Measurements from ENCODE around the gene CELSR1. TPM values are rescaled to one million over a fixed set of nuclear protein-coding genes. Genes with fewer than 3 reads are reported as not detected.

The CELSR1 gene
- total RNA-seq, 1 experiment from 2014 or later = 14.2 TPM

- ATAC-seq (no peak), DNase-seq (no peak)
- no TSS peak for BruUV-seq (replicated peaks)
- H2AFZ ChIP-seq (ENCODE audit: low read length) = no peak overlapping the region
- H3K4me1 ChIP-seq (ENCODE audit: insufficient read depth, low read length) = peaks cover 16% of the 10 kb centered on the region
- TF ChIP-seq CTCF (conservative IDR thresholded peaks at IDR 0.05; ENCODE audit: low read depth, low read length) = no peak
- no peak for TF ChIP-seq EZH2phosphoT487 (IDR thresholded peaks at IDR 0.05; ENCODE audit: borderline replicate concordance, low read length)
- no peak for TF ChIP-seq EZH2 (IDR thresholded peaks at IDR 0.05; ENCODE audit: low read length, unreplicated experiment)
- H3K36me3 ChIP-seq (ENCODE audit: low read depth, low read length) = no peaks in the 10 kb centered on the region
- H3F3A ChIP-seq (ENCODE audit: low read length, unreplicated experiment) = no peaks in the 10 kb centered on the region
- intact Hi-C loops (cut with micrococcal nuclease) = no loop called here
- CTCF ChIA-PET = no interaction called here
- no peak overlapping the region for H3K4me2 ChIP-seq (ENCODE audit: low read length)
- H4K20me1 ChIP-seq (ENCODE audit: low read length) = no peaks in the 10 kb centered on the region
- no peaks in the 10 kb centered on the region for H3K9me2 ChIP-seq (replicated peaks; ENCODE audit: low read length)
- H3K9me3 ChIP-seq (ENCODE audit: low read length) = no peaks in the 10 kb centered on the region
- H3K27ac ChIP-seq (ENCODE audit: low read length) = no peak overlapping the region
- no peaks in the 10 kb centered on the region for H3K79me2 ChIP-seq (ENCODE audit: low read length)
- H3K4me3 ChIP-seq (ENCODE audit: low read length) = no peak overlapping the region
- no peaks in the 10 kb centered on the region for H3K27me3 ChIP-seq (ENCODE audit: low read length)
- no peak overlapping the region for H3K9ac ChIP-seq (ENCODE audit: low read length)
- POLR2A ChIA-PET (ENCODE audit: unreplicated experiment) = no interaction called here
Measured at GRCh38 chr22:46429325-46429853, 108.0 kb downstream of the CELSR1 start.

GRCh38 chr22:46428602-46429324, 108.7 kb downstream of the CELSR1 start:
- Histone ChIP-seq H3K9me2 (replicated peaks; ENCODE audit: low read length) (no peaks in the 10 kb centered on the region), H3K27me3 (ENCODE audit: low read length) (no peaks in the 10 kb centered on the region), H4K20me1 (ENCODE audit: low read length) (no peaks in the 10 kb centered on the region), H3K4me2 (ENCODE audit: low read length) (no peak overlapping the region), H3K4me3 (ENCODE audit: low read length) (no peak overlapping the region), H3K4me1 (ENCODE audit: insufficient read depth, low read length) (peaks cover 18% of the 10 kb centered on the region), H3K9ac (ENCODE audit: low read length) (no peak overlapping the region), H3K79me2 (ENCODE audit: low read length) (no peaks in the 10 kb centered on the region), H3K27ac (ENCODE audit: low read length) (no peak overlapping the region), H3F3A (ENCODE audit: low read length, unreplicated experiment) (no peaks in the 10 kb centered on the region), H3K36me3 (ENCODE audit: low read depth, low read length) (no peaks in the 10 kb centered on the region), H3K9me3 (ENCODE audit: low read length) (no peaks in the 10 kb centered on the region), H2AFZ (ENCODE audit: low read length) (no peak overlapping the region)
- intact Hi-C loops (cut with micrococcal nuclease) = no loop called here
- POLR2A ChIA-PET (ENCODE audit: unreplicated experiment) = no interaction called here
- DNase-seq (no peak), ATAC-seq (no peak)
- no TSS peak for BruUV-seq (replicated peaks)
- CTCF ChIA-PET = no interaction called here
- TF ChIP-seq CTCF (conservative IDR thresholded peaks at IDR 0.05; ENCODE audit: low read depth, low read length) = no peak
- TF ChIP-seq EZH2 (IDR thresholded peaks at IDR 0.05; ENCODE audit: low read length, unreplicated experiment) = no peak
- no peak for TF ChIP-seq EZH2phosphoT487 (IDR thresholded peaks at IDR 0.05; ENCODE audit: borderline replicate concordance, low read length)

- Histone ChIP-seq H3K27me3 (ENCODE audit: low read length) (no peaks in the 10 kb centered on the region), H3K4me1 (ENCODE audit: insufficient read depth, low read length) (peaks cover 18% of the 10 kb centered on the region), H4K20me1 (ENCODE audit: low read length) (no peaks in the 10 kb centered on the region), H2AFZ (ENCODE audit: low read length) (no peak overlapping the region), H3K9ac (ENCODE audit: low read length) (no peak overlapping the region), H3K27ac (ENCODE audit: low read length) (no peak overlapping the region), H3K9me2 (replicated peaks; ENCODE audit: low read length) (no peaks in the 10 kb centered on the region), H3K79me2 (ENCODE audit: low read length) (no peaks in the 10 kb centered on the region), H3K36me3 (ENCODE audit: low read depth, low read length) (no peaks in the 10 kb centered on the region), H3K4me3 (ENCODE audit: low read length) (no peak overlapping the region), H3F3A (ENCODE audit: low read length, unreplicated experiment) (no peaks in the 10 kb centered on the region), H3K9me3 (ENCODE audit: low read length) (no peaks in the 10 kb centered on the region), H3K4me2 (ENCODE audit: low read length) (no peak overlapping the region)
- TF ChIP-seq CTCF (conservative IDR thresholded peaks at IDR 0.05; ENCODE audit: low read depth, low read length) = no peak
- BruUV-seq (replicated peaks) = no TSS peak
- ChIA-PET POLR2A (ENCODE audit: unreplicated experiment) (no interaction called here), CTCF (no interaction called here)
- intact Hi-C loops (cut with micrococcal nuclease) = no loop called here
- no peak for DNase-seq
- ATAC-seq = no peak
Measured at GRCh38 chr22:46428171-46428570, 109.2 kb downstream of the CELSR1 start.

Measured in PC-3 (cell line).